ENCODE results near the gene CKS2. TPM values are rescaled to one million over a fixed set of nuclear protein-coding genes. Genes with fewer than 3 reads are reported as not detected.

The CKS2 gene
- total and polyA plus RNA-seq, 2 experiments from 2014 or later = 512 to 1,783 TPM

- H3K79me2 ChIP-seq (replicated peaks; ENCODE audit: insufficient read depth) = peaks cover 3% of the 10 kb centered on the region; the same call in 1 of the 2 replicates
- no peak overlapping the region for H3K27ac Mint-ChIP-seq
- no peak overlapping the region for H3K27ac ChIP-seq (ENCODE audit: low read depth)
- H3K4me1 Mint-ChIP-seq = no peaks in the 10 kb centered on the region
- no peak overlapping the region for H3K4me3 Mint-ChIP-seq
- no peaks in the 10 kb centered on the region for H3F3A ChIP-seq (replicated peaks; ENCODE audit: low read depth)
- H3K4me1 ChIP-seq (ENCODE audit: insufficient read depth) = no peaks in the 10 kb centered on the region
- no peak overlapping the region for H3K4me3 ChIP-seq
- TF ChIP-seq, protein P1, sequence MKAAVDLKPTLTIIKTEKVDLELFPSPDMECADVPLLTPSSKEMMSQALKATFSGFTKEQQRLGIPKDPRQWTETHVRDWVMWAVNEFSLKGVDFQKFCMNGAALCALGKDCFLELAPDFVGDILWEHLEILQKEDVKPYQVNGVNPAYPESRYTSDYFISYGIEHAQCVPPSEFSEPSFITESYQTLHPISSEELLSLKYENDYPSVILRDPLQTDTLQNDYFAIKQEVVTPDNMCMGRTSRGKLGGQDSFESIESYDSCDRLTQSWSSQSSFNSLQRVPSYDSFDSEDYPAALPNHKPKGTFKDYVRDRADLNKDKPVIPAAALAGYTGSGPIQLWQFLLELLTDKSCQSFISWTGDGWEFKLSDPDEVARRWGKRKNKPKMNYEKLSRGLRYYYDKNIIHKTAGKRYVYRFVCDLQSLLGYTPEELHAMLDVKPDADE (IDR thresholded peaks at IDR 0.05) = no peak
- TF ChIP-seq, protein P2, sequence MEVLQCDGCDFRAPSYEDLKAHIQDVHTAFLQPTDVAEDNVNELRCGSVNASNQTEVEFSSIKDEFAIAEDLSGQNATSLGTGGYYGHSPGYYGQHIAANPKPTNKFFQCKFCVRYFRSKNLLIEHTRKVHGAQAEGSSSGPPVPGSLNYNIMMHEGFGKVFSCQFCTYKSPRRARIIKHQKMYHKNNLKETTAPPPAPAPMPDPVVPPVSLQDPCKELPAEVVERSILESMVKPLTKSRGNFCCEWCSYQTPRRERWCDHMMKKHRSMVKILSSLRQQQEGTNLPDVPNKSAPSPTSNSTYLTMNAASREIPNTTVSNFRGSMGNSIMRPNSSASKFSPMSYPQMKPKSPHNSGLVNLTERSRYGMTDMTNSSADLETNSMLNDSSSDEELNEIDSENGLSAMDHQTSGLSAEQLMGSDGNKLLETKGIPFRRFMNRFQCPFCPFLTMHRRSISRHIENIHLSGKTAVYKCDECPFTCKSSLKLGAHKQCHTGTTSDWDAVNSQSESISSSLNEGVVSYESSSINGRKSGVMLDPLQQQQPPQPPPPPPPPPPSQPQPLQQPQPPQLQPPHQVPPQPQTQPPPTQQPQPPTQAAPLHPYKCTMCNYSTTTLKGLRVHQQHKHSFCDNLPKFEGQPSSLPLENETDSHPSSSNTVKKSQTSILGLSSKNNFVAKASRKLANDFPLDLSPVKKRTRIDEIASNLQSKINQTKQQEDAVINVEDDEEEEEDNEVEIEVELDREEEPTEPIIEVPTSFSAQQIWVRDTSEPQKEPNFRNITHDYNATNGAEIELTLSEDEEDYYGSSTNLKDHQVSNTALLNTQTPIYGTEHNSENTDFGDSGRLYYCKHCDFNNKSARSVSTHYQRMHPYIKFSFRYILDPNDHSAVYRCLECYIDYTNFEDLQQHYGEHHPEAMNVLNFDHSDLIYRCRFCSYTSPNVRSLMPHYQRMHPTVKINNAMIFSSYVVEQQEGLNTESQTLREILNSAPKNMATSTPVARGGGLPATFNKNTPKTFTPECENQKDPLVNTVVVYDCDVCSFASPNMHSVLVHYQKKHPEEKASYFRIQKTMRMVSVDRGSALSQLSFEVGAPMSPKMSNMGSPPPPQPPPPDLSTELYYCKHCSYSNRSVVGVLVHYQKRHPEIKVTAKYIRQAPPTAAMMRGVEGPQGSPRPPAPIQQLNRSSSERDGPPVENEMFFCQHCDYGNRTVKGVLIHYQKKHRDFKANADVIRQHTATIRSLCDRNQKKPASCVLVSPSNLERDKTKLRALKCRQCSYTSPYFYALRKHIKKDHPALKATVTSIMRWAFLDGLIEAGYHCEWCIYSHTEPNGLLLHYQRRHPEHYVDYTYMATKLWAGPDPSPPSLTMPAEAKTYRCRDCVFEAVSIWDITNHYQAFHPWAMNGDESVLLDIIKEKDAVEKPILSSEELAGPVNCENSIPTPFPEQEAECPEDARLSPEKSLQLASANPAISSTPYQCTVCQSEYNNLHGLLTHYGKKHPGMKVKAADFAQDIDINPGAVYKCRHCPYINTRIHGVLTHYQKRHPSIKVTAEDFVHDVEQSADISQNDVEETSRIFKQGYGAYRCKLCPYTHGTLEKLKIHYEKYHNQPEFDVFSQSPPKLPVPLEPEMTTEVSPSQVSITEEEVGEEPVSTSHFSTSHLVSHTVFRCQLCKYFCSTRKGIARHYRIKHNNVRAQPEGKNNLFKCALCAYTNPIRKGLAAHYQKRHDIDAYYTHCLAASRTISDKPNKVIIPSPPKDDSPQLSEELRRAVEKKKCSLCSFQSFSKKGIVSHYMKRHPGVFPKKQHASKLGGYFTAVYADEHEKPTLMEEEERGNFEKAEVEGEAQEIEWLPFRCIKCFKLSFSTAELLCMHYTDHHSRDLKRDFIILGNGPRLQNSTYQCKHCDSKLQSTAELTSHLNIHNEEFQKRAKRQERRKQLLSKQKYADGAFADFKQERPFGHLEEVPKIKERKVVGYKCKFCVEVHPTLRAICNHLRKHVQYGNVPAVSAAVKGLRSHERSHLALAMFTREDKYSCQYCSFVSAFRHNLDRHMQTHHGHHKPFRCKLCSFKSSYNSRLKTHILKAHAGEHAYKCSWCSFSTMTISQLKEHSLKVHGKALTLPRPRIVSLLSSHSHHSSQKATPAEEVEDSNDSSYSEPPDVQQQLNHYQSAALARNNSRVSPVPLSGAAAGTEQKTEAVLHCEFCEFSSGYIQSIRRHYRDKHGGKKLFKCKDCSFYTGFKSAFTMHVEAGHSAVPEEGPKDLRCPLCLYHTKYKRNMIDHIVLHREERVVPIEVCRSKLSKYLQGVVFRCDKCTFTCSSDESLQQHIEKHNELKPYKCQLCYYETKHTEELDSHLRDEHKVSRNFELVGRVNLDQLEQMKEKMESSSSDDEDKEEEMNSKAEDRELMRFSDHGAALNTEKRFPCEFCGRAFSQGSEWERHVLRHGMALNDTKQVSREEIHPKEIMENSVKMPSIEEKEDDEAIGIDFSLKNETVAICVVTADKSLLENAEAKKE (CRISPR knock-in tag; IDR thresholded peaks at IDR 0.05) = no peak
- TF ChIP-seq EZH2phosphoT487 (IDR thresholded peaks at IDR 0.05; ENCODE audit: unreplicated experiment) (no peak), CREB1 (CRISPR knock-in tag; IDR thresholded peaks at IDR 0.05; ENCODE audit: low read depth) (no peak), JUNB (IDR thresholded peaks at IDR 0.05; ENCODE audit: unreplicated experiment) (no peak), NANOG (IDR thresholded peaks at IDR 0.05; ENCODE audit: borderline replicate concordance) (no peak), REST (IDR thresholded peaks at IDR 0.05; ENCODE audit: unreplicated experiment) (no peak), STAT1 (IDR thresholded peaks at IDR 0.05; ENCODE audit: unreplicated experiment) (no peak), CTCF (conservative IDR thresholded peaks at IDR 0.05; ENCODE audit: low read depth in 2 of 2) (no peak), ZNF114 (CRISPR knock-in tag; IDR thresholded peaks at IDR 0.05) (no peak), EZH2 (IDR thresholded peaks at IDR 0.05; ENCODE audit: low read depth, unreplicated experiment) (no peak), POLR2AphosphoS5 (IDR thresholded peaks at IDR 0.05; ENCODE audit: low read depth) (no peak), ZNF331 (CRISPR knock-in tag; IDR thresholded peaks at IDR 0.05; ENCODE audit: low read depth) (no peak)
- peaks cover 49% of the 10 kb centered on the region for H3K36me3 ChIP-seq (ENCODE audit: insufficient read depth)
- ATAC-seq (no peak), DNase-seq (ENCODE audit: low spot score) (no peak)
- H3K9me2 ChIP-seq (ENCODE audit: insufficient read depth) = no peaks in the 10 kb centered on the region
- H3K4me2 ChIP-seq = no peak overlapping the region
- H3K36me3 Mint-ChIP-seq (ENCODE audit: low read depth) = peaks cover 96% of the 10 kb centered on the region
- H3K27me3 Mint-ChIP-seq (ENCODE audit: insufficient read depth, low read depth, poor library complexity) = no peaks in the 10 kb centered on the region
- no peaks in the 10 kb centered on the region for H3K9me3 Mint-ChIP-seq
- H4K20me1 ChIP-seq (replicated peaks; ENCODE audit: insufficient read depth) = peaks cover 20% of the 10 kb centered on the region
- H3K27me3 ChIP-seq (ENCODE audit: insufficient read depth) = no peaks in the 10 kb centered on the region
- no peak overlapping the region for H2AFZ ChIP-seq
These were observed 43.0 kb downstream of the CKS2 start for GRCh38 chr9:89353989-89354388.
